ENCODE measurements around the gene PQBP1.

- TF ChIP-seq CTCF (IDR thresholded peaks at IDR 0.05) (no peak), REST (IDR thresholded peaks at IDR 0.05) (no peak), BCL3 (IDR thresholded peaks at IDR 0.05) (no peak), SMC3 (IDR thresholded peaks at IDR 0.05) (no peak), RFX5 (IDR thresholded peaks at IDR 0.05) (no peak), HMGXB4 (CRISPR knock-in tag; IDR thresholded peaks at IDR 0.05; ENCODE audit: borderline replicate concordance) (no peak), RAD21 (conservative IDR thresholded peaks at IDR 0.05 in 1 of 2, IDR thresholded peaks at IDR 0.05 in 1 of 2) (no peak)
Observed at GRCh38 chrX:48904180-48904579, 6.5 kb downstream of the PQBP1 start.
